ENCODE results near the gene GAS7.

Gene GAS7

GRCh38 chr17:10216213-10216938 is 18.0 kb upstream of the GAS7 start:
- no peak overlapping the region for H3K4me3 ChIP-seq (IDR thresholded peaks at IDR 0.05; ENCODE audit: insufficient read depth, low read depth, low read length)
- no peaks in the 10 kb centered on the region for H3K4me1 ChIP-seq (ENCODE audit: low read depth, poor library complexity, severe bottlenecking)
- no peak overlapping the region for H3K4me2 ChIP-seq
- TF ChIP-seq CTCF (conservative IDR thresholded peaks at IDR 0.05; ENCODE audit: low read depth, low read length) = no peak
- no peaks in the 10 kb centered on the region for H3K79me2 ChIP-seq (ENCODE audit: insufficient read depth, low read depth)
- H3K36me3 ChIP-seq (ENCODE audit: insufficient read depth) = no peaks in the 10 kb centered on the region
- H3K9ac ChIP-seq = no peak overlapping the region
- no peaks in the 10 kb centered on the region for H4K20me1 ChIP-seq (ENCODE audit: insufficient read depth)
- no peaks in the 10 kb centered on the region for H3K27me3 ChIP-seq (ENCODE audit: insufficient read depth, low read depth)
- no peak overlapping the region for H2AFZ ChIP-seq (ENCODE audit: low read depth)
- H3K27ac ChIP-seq = no peak overlapping the region

DNA sequence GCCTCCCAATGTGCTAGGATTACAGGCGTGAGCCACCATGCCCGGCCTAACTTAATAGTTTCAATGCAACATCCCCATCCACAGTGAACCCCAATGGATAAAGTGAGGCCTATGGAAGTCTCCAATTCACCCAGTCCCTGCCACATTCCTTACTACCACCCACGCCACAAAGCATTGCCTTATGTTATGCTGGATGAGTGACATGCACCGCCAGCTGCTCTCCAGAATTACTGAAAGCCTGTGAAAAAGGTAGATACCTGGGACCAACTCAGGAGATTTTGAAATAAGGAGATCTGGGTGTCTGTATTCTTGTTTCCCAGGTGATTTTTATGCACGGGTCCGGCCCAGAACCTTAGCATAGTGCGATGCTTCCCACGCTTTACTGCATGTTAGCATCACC is 16.9 kb upstream of the GAS7 start:
- Histone ChIP-seq H3K4me2 (no peak overlapping the region), H3K4me3 (IDR thresholded peaks at IDR 0.05; ENCODE audit: insufficient read depth, low read depth, low read length) (no peak overlapping the region), H3K27ac (no peak overlapping the region), H3K79me2 (ENCODE audit: insufficient read depth, low read depth) (no peaks in the 10 kb centered on the region), H3K4me1 (ENCODE audit: low read depth, poor library complexity, severe bottlenecking) (no peaks in the 10 kb centered on the region), H3K9ac (no peak overlapping the region), H3K36me3 (ENCODE audit: insufficient read depth) (no peaks in the 10 kb centered on the region), H2AFZ (ENCODE audit: low read depth) (no peak overlapping the region), H4K20me1 (ENCODE audit: insufficient read depth) (no peaks in the 10 kb centered on the region), H3K27me3 (ENCODE audit: insufficient read depth, low read depth) (no peaks in the 10 kb centered on the region)
- TF ChIP-seq CTCF (conservative IDR thresholded peaks at IDR 0.05; ENCODE audit: low read depth, low read length) = no peak

DNA sequence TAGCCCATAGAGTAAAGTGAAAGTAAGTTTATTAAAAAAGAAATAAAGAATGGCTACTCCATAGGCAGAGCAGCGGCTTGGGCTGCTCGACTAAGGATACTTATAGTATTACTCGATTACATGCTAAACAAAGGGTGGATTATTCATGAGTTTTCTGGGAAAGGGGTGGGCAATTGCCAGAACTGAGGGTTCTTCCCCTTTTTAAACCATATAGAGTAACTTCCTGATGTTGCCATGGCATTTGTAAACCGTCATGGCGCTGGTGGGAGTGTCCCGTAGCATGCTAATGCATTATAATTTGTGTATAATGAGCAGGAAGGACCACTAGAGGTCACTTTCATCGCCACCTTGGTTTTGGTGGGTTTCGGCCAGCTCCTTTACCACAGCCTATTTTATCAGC is 13.3 kb upstream of the GAS7 start:
- no peaks in the 10 kb centered on the region for H4K20me1 ChIP-seq (ENCODE audit: insufficient read depth)
- H3K27ac ChIP-seq = no peak overlapping the region
- no peaks in the 10 kb centered on the region for H3K4me1 ChIP-seq (ENCODE audit: low read depth, poor library complexity, severe bottlenecking)
- TF ChIP-seq CTCF (conservative IDR thresholded peaks at IDR 0.05; ENCODE audit: low read depth, low read length) = no peak
- no peaks in the 10 kb centered on the region for H3K79me2 ChIP-seq (ENCODE audit: insufficient read depth, low read depth)
- no peak overlapping the region for H3K4me3 ChIP-seq (IDR thresholded peaks at IDR 0.05; ENCODE audit: insufficient read depth, low read depth, low read length)
- H2AFZ ChIP-seq (ENCODE audit: low read depth) = no peak overlapping the region
- no peak overlapping the region for H3K4me2 ChIP-seq
- H3K27me3 ChIP-seq (ENCODE audit: insufficient read depth, low read depth) = no peaks in the 10 kb centered on the region
- H3K36me3 ChIP-seq (ENCODE audit: insufficient read depth) = no peaks in the 10 kb centered on the region
- no peak overlapping the region for H3K9ac ChIP-seq

DNA sequence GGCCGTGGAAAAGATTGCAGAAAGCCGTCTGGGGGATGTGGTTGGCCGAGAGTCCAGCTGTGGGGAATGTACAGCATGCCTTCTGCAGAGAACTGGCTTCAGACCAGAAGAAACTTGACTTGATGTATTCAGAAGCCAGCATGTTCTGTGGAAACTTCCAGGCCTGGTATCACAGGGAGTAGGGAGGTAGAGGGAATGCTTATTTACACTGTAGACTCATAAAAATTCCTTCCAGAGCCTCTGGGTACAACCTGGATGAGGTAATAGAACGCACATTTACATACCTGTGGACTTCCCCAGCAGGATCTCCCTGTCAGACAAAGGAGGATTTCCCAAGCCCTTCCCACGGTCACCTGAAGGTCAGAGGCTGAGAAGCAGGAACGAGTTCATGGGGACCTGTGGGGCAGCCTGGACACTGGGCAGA is 11.8 kb upstream of the GAS7 start:
- Histone ChIP-seq H3K36me3 (ENCODE audit: insufficient read depth) (no peaks in the 10 kb centered on the region), H3K27ac (no peak overlapping the region), H2AFZ (ENCODE audit: low read depth) (no peak overlapping the region), H3K4me1 (ENCODE audit: low read depth, poor library complexity, severe bottlenecking) (no peaks in the 10 kb centered on the region), H3K79me2 (ENCODE audit: insufficient read depth, low read depth) (no peaks in the 10 kb centered on the region), H3K27me3 (ENCODE audit: insufficient read depth, low read depth) (no peaks in the 10 kb centered on the region), H3K4me2 (no peak overlapping the region), H4K20me1 (ENCODE audit: insufficient read depth) (no peaks in the 10 kb centered on the region), H3K4me3 (IDR thresholded peaks at IDR 0.05; ENCODE audit: insufficient read depth, low read depth, low read length) (no peak overlapping the region), H3K9ac (no peak overlapping the region)
- TF ChIP-seq CTCF (conservative IDR thresholded peaks at IDR 0.05; ENCODE audit: low read depth, low read length) = no peak

Measured in KMS-11 (cell line).